ENCODE measurements around the gene SLC25A46. TPM values are rescaled to one million over a fixed set of nuclear protein-coding genes. Genes with fewer than 3 reads are reported as not detected.
"Not testable (repeated sequence)": the region's sequence is repeated elsewhere in the genome, so short reads cannot be mapped to it uniquely, and the experiment has no call there.

SLC25A46 gene
- total RNA-seq, 4 donors from 2014 or later = 40.0 to 63.0 (median 50.4) TPM

- H3K4me3 ChIP-seq = no peak overlapping the region
- no peaks in the 10 kb centered on the region for H3K36me3 ChIP-seq
- TF ChIP-seq POLR2A (IDR thresholded peaks at IDR 0.05) = no peak
- TF ChIP-seq, protein P1, sequence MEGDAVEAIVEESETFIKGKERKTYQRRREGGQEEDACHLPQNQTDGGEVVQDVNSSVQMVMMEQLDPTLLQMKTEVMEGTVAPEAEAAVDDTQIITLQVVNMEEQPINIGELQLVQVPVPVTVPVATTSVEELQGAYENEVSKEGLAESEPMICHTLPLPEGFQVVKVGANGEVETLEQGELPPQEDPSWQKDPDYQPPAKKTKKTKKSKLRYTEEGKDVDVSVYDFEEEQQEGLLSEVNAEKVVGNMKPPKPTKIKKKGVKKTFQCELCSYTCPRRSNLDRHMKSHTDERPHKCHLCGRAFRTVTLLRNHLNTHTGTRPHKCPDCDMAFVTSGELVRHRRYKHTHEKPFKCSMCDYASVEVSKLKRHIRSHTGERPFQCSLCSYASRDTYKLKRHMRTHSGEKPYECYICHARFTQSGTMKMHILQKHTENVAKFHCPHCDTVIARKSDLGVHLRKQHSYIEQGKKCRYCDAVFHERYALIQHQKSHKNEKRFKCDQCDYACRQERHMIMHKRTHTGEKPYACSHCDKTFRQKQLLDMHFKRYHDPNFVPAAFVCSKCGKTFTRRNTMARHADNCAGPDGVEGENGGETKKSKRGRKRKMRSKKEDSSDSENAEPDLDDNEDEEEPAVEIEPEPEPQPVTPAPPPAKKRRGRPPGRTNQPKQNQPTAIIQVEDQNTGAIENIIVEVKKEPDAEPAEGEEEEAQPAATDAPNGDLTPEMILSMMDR (IDR thresholded peaks at IDR 0.05) = no peak
- no peaks in the 10 kb centered on the region for H3K4me1 ChIP-seq
- H3K27ac ChIP-seq = no peak overlapping the region
- H3K27me3 ChIP-seq = no peaks in the 10 kb centered on the region
- no peak for DNase-seq
- H3K9me3 ChIP-seq = no peaks in the 10 kb centered on the region
Measured at GRCh38 chr5:110784901-110785300, 46.1 kb downstream of the SLC25A46 start.

DNA sequence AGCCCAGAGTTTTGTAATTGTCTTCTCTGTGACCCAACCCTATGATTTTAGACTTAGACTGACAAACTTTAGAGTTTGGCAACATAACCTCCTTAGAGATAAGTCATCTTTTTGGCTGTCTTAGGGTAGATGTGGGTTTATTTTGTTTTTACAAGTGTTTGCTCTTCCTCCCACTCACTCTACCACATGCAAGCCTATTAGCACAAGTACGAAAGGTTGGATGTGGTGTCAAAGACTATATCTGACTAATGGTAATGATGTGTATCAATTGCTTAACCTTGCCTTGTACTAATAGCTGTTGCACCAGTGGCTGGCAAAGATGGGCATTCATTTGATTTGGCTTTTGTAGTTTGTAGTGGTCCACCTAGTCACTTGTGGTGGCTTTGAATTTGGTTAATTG, 46.5 kb downstream of the SLC25A46 start:
- Histone ChIP-seq H3K27ac (no peak overlapping the region), H3K4me3 (no peak overlapping the region), H3K4me1 (no peaks in the 10 kb centered on the region), H3K9me3 (no peaks in the 10 kb centered on the region), H3K27me3 (no peaks in the 10 kb centered on the region), H3K36me3 (no peaks in the 10 kb centered on the region)
- no peak for DNase-seq
- TF ChIP-seq, protein P1 (IDR thresholded peaks at IDR 0.05) = no peak
- TF ChIP-seq POLR2A (IDR thresholded peaks at IDR 0.05) = no peak

GRCh38 chr5:110788006-110788405, 49.2 kb downstream of the SLC25A46 start:
- H3K27me3 ChIP-seq, H3K4me3 ChIP-seq, H3K27ac ChIP-seq, H3K9me3 ChIP-seq, DNase-seq, H3K36me3 ChIP-seq, H3K4me1 ChIP-seq: not testable (repeated sequence)

DNA sequence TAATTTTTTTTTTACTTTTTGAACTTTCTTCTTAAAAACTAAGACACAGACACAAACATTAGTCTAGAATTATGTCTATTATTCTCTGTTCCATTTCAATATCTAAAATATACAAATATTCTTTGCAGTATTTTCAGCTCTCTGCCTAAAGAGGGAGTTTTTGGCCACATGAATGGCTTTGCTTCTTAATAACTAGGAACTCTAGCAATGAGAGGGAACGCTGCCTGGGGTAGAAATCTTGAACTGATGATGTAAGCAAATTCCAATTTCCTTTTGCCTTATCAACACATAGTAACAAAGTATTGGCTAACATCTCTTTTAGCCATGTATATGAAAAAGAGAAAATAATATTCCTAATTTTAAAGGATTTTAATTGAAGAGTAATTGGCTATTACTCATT, 51.9 kb downstream of the SLC25A46 start:
- Histone ChIP-seq H3K4me1 (no peaks in the 10 kb centered on the region), H3K36me3 (no peaks in the 10 kb centered on the region), H3K27ac (no peak overlapping the region), H3K4me3 (no peak overlapping the region), H3K9me3 (no peaks in the 10 kb centered on the region), H3K27me3 (no peaks in the 10 kb centered on the region)
- DNase-seq = no peak
- TF ChIP-seq, protein P1 (IDR thresholded peaks at IDR 0.05) = no peak
- TF ChIP-seq POLR2A (IDR thresholded peaks at IDR 0.05) = no peak

DNA sequence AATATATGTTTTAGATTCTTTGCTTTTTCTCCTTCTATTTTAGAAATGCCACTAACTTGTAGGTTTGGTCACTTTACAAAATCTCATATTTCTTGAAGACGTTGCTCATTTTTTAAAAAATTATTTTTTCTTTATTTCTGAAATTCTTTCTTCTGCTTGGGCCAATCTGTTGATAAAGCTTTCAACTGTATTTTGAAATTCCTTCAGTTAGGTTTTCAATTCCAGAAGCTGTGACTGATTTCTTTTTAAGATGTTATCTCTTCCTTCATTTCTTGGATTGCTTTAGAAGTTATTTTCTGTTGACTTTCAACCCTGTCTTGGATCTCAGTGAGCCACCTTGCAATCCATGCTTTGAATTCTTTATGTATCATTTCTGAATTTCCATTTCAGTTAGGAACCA, 64.2 kb downstream of the SLC25A46 start:
- DNase-seq = no peak
- Histone ChIP-seq H3K4me3 (no peak overlapping the region), H3K9me3 (no peaks in the 10 kb centered on the region), H3K27me3 (no peaks in the 10 kb centered on the region), H3K4me1 (no peaks in the 10 kb centered on the region), H3K36me3 (no peaks in the 10 kb centered on the region), H3K27ac (no peak overlapping the region)
- TF ChIP-seq, protein P1 (IDR thresholded peaks at IDR 0.05) = no peak
- TF ChIP-seq POLR2A (IDR thresholded peaks at IDR 0.05) = no peak

DNA sequence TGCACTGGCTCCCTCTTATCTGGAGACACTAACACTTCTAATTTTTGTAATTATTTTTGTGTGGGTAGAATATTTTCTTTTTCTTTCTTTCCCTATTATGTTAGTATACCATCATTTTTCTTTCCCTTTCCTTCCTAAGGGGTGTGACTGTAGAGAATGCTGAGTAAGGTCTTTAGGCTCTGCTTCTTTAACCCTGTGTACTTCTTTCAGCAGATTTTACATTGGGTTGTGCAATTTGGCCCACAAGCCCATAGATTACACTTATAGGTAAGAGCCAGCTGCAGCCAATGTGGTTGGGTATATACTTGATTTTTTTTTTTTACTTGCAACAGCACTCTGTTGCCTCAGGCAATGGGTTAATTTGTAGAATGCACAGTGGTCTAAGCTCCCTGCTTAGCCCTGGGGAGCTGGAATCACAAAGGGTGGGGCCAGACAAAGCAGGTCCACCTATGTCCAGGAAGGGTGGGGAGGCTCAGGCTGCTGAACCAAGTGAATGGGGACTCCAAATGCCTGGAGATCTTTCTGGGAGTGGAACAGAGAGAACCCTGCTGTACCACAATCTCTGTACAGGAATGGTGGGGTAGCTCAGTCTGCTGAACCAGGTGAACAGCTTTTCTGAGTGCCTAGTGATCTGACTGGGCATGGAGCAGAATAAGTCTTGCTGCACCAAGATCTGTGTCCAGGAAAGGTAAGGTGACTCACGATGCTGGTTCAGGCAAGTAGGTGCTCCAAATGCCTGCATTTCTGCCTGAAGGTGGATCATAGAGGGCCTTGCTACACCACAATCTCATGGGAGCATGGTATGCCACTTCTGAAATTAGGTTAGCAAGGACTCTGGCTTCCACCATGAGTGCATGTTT, 64.9 kb downstream of the SLC25A46 start:
- no peak for TF ChIP-seq POLR2A (IDR thresholded peaks at IDR 0.05)
- TF ChIP-seq, protein P1 (IDR thresholded peaks at IDR 0.05) = no peak
- Histone ChIP-seq H3K27me3 (no peaks in the 10 kb centered on the region), H3K27ac (no peak overlapping the region), H3K36me3 (no peaks in the 10 kb centered on the region), H3K9me3 (no peaks in the 10 kb centered on the region), H3K4me1 (no peaks in the 10 kb centered on the region), H3K4me3 (no peak overlapping the region)
- DNase-seq = no peak
